H9 (cell line): Measurements from ENCODE around the gene OR52E8. TPM values are rescaled to one million over a fixed set of nuclear protein-coding genes. Genes with fewer than 3 reads are reported as not detected.

ENCODE experiments used
- DNase-seq: peaks from one replicate; pipeline ENCODE4 v3.0.0-alpha.2; 2017
- H2AFZ ChIP-seq: one replicate; pipeline ENCODE4 v1.6.1; 2013; ENCODE audit warnings: mild to moderate bottlenecking, low read length, control low read depth, moderate library complexity
- H2AK5ac ChIP-seq: 2 replicates; pipeline ENCODE4 v1.6.1; 2013; ENCODE audit warnings: low read length, control low read depth, mixed read lengths; ENCODE audit not compliant: insufficient read length
- H2BK120ac ChIP-seq: one replicate; pipeline ENCODE4 v1.6.1; 2013; ENCODE audit warnings: low read depth, mild to moderate bottlenecking, low read length, control low read depth, inconsistent platforms; ENCODE audit not compliant: poor library complexity, severe bottlenecking
- H2BK12ac ChIP-seq: 2 replicates; pipeline ENCODE4 v1.6.1; 2013; ENCODE audit warnings: low read length, control low read depth, mixed read lengths, low read depth; ENCODE audit not compliant: insufficient read length
- H2BK15ac ChIP-seq: 2 replicates; pipeline ENCODE4 v1.6.1; 2013; ENCODE audit warnings: low read depth, low read length, control low read depth
- H2BK20ac ChIP-seq: one replicate; pipeline ENCODE4 v1.6.1; 2013; ENCODE audit warnings: low read depth, mild to moderate bottlenecking, low read length, control low read depth, inconsistent platforms; ENCODE audit not compliant: poor library complexity, severe bottlenecking
- H2BK5ac ChIP-seq: 2 replicates; pipeline ENCODE4 v1.6.1; 2013; ENCODE audit warnings: low read length, control low read depth, mixed read lengths; ENCODE audit not compliant: insufficient read length
- H3K14ac ChIP-seq: 2 replicates; pipeline ENCODE4 v1.6.1; 2013; ENCODE audit warnings: low read length, control low read depth; ENCODE audit not compliant: insufficient read depth
- H3K18ac ChIP-seq: 2 replicates; pipeline ENCODE4 v1.6.1; 2013; ENCODE audit warnings: low read depth, mild to moderate bottlenecking, mixed read lengths, low read length, control low read depth; ENCODE audit not compliant: insufficient read length
- H3K23ac ChIP-seq: 2 replicates; pipeline ENCODE4 v1.6.1; 2013; ENCODE audit warnings: low read length, control low read depth, mixed read lengths, low read depth; ENCODE audit not compliant: insufficient read length
- H3K23me2 ChIP-seq: 2 replicates; pipeline ENCODE4 v1.6.1; 2013; ENCODE audit warnings: low read depth, mild to moderate bottlenecking, mixed read lengths, low read length, control low read depth; ENCODE audit not compliant: insufficient read length, poor library complexity, severe bottlenecking
- H3K27ac ChIP-seq: 2 replicates; pipeline ENCODE4 v1.5.1; 2013; ENCODE audit warnings: low read length, control low read depth, mixed read lengths, low read depth; ENCODE audit not compliant: insufficient read length
- H3K27me3 ChIP-seq: 2 replicates; pipeline ENCODE4 v1.6.1; 2013; ENCODE audit warnings: low read length, control low read depth, inconsistent platforms; ENCODE audit not compliant: insufficient read depth
- H3K4ac ChIP-seq: 2 replicates; pipeline ENCODE4 v1.6.1; 2013; ENCODE audit warnings: low read depth, mild to moderate bottlenecking, control low read depth, inconsistent platforms, low read length, moderate library complexity
- H3K4me1 ChIP-seq: 2 replicates; pipeline ENCODE4 v1.6.1; 2013; ENCODE audit warnings: low read length, control low read depth, inconsistent platforms; ENCODE audit not compliant: insufficient read depth
- H3K4me2 ChIP-seq: 2 replicates; pipeline ENCODE4 v1.6.1; 2013; ENCODE audit warnings: low read length, control low read depth, mixed read lengths; ENCODE audit not compliant: insufficient read length, insufficient read depth
- H3K56ac ChIP-seq: 2 replicates; pipeline ENCODE4 v1.6.1; 2013; ENCODE audit warnings: low read depth, mild to moderate bottlenecking, mixed read lengths, low read length, control low read depth; ENCODE audit not compliant: insufficient read length
- H3K79me1 ChIP-seq: 2 replicates; pipeline ENCODE4 v1.6.1; 2013; ENCODE audit warnings: low read depth, mild to moderate bottlenecking, moderate library complexity, low read length, control low read depth, inconsistent platforms; ENCODE audit not compliant: insufficient read depth, poor library complexity, severe bottlenecking
- H3K79me2 ChIP-seq: 2 replicates; pipeline ENCODE4 v1.6.1; 2013; ENCODE audit warnings: low read length, control low read depth, inconsistent platforms; ENCODE audit not compliant: insufficient read depth
- H3K9ac ChIP-seq: 2 replicates; pipeline ENCODE4 v1.6.1; 2013; ENCODE audit warnings: low read length, control low read depth, mixed read lengths; ENCODE audit not compliant: insufficient read length; ENCODE audit errors: extremely low read depth
- H3K9me3 ChIP-seq: one replicate; pipeline ENCODE4 v1.6.1; 2013; ENCODE audit warnings: low read depth, low read length, inconsistent platforms; ENCODE audit not compliant: control insufficient read depth
- H3T11ph ChIP-seq: one replicate; pipeline ENCODE4 v1.6.1; 2013; ENCODE audit warnings: mild to moderate bottlenecking, low read length, control low read depth, inconsistent platforms
- H4K20me1 ChIP-seq: one replicate; pipeline ENCODE4 v1.6.1; 2013; ENCODE audit not compliant: control insufficient read depth, insufficient read length, insufficient read depth
- H4K5ac ChIP-seq: 2 replicates; pipeline ENCODE4 v1.6.1; 2013; ENCODE audit warnings: low read depth, mild to moderate bottlenecking, mixed read lengths, low read length, control low read depth; ENCODE audit not compliant: insufficient read length
- H4K8ac ChIP-seq: replicated peaks from 2 replicates; pipeline ENCODE4 v1.6.1; 2013; ENCODE audit warnings: low read length, control low read depth, mixed read lengths, low read depth; ENCODE audit not compliant: insufficient read length
- H4K91ac ChIP-seq: 2 replicates; pipeline ENCODE4 v1.6.1; 2013; ENCODE audit warnings: low read depth, mild to moderate bottlenecking, moderate library complexity, mixed read lengths, low read length, control low read depth; ENCODE audit not compliant: insufficient read length
- H3K27ac Mint-ChIP-seq, 3 experiments: 2 replicates in 2 of 3; 3 replicates in 1 of 3; pipeline ENCODE4 v1.8.0; 2020 to 2021; ENCODE audit warnings: mixed read lengths in 3 of 3, mild to moderate bottlenecking in 1 of 3, moderate library complexity in 1 of 3
- H3K27me3 Mint-ChIP-seq: 2 replicates; pipeline ENCODE4 v1.8.0; 2021; ENCODE audit warnings: low read depth, mild to moderate bottlenecking, moderate library complexity, mixed read lengths
- H3K36me3 Mint-ChIP-seq, 3 experiments: 2 replicates in 2 of 3; 3 replicates in 1 of 3; pipeline ENCODE4 v1.8.0; 2020 to 2021; ENCODE audit warnings: low read depth in 3 of 3, mixed read lengths in 3 of 3; ENCODE audit not compliant: insufficient read depth in 1 of 3
- H3K4me1 Mint-ChIP-seq, 2 experiments: 2 replicates each; pipeline ENCODE4 v1.8.0; 2020; ENCODE audit warnings: mixed read lengths in 2 of 2
- H3K4me3 Mint-ChIP-seq, 2 experiments: 2 replicates in 1 of 2; 3 replicates in 1 of 2; pipeline ENCODE4 v1.8.0; 2020 to 2021; ENCODE audit warnings: mild to moderate bottlenecking in 2 of 2, mixed read lengths in 2 of 2, moderate library complexity in 1 of 2
- H3K9me3 Mint-ChIP-seq, 2 experiments: 2 replicates in 1 of 2; 3 replicates in 1 of 2; pipeline ENCODE4 v1.8.0; 2020; ENCODE audit warnings: mild to moderate bottlenecking in 2 of 2, mixed read lengths in 2 of 2, moderate library complexity in 1 of 2
- CTCF ChIP-seq: fragments of 200-600 bp; sonication (generic); conservative IDR thresholded peaks from 3 replicates; pipeline ENCODE4 v1.8.0; 2021; ENCODE audit warnings: antibody characterized with exemption, mild to moderate bottlenecking
- WGBS: extraction: QIAGEN DNeasy Blood & Tissue Kit; methylation state at CpG from one replicate; pipeline ENCODE4 v1.1.7; 2013; ENCODE audit warnings: missing lambda C conversion rate, low lambda C conversion rate, mixed read lengths; ENCODE audit not compliant: insufficient read length; ENCODE audit errors: extremely low coverage; 5-methylcytosine and 5-hydroxymethylcytosine counted together
- total RNA-seq: library from RNA; stranded (reverse); gene quantifications from 2 replicates; pipeline ENCODE4 v1.2.1, GENCODE V29; 2021

Gene OR52E8
- total RNA-seq, 1 experiment from 2014 or later = not detected

DNA sequence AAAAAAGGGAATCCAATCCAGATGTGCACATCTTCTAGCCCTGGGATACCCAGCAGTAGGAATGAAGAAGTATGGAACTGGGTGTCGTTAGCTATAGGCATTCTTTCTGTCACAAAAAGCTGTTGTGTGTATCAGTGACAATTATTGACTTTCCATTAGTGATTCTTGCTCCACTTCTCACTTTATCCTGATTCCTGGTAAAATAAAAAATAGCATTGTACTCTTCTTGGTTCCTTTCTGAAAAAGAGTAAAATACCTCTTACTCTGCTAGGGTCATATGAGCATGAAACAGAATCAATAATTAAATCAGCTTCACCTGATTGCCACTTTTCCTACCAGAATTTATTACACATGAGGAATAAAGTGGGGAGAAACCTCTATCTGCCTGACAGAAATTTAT is 15.7 kb downstream of the OR52E8 start, which contains the start of gene OR52E6:
Gene OR52E6, minus strand, starts transcription at position 101 of the 400 bp plus-strand sequence. Its CDS starts 0 bp downstream, at position 101.
- no peak within 1 kb of the TSS for H3K18ac ChIP-seq
- H4K5ac ChIP-seq = no peak within 1 kb of the TSS
- H3K14ac ChIP-seq = no peak within 1 kb of the TSS
- no peak within 1 kb of the TSS for H3K56ac ChIP-seq
- Mint-ChIP-seq H3K4me3 (no peak within 1 kb of the TSS), H3K4me1 (peaks cover 3 to 9% of the 10 kb centered on the region in 2 experiments), H3K27me3 (no peaks in the 10 kb centered on the region; the same call in 1 of the 2 replicates), H3K9me3 (no peaks in the 10 kb centered on the region; a peak in 1 of 5 replicates), H3K27ac (no peak within 1 kb of the TSS), H3K36me3 (no peaks in the 10 kb centered on the region)
- TF ChIP-seq CTCF = no peak
- no peak within 1 kb of the TSS for H2AFZ ChIP-seq
- H2BK20ac ChIP-seq = no peak within 1 kb of the TSS
- H3K23me2 ChIP-seq = no peaks in the 10 kb centered on the region
- DNase-seq = no peak
- no peak within 1 kb of the TSS for H3K23ac ChIP-seq
- no peaks in the 10 kb centered on the region for H3K9me3 ChIP-seq
- H2BK15ac ChIP-seq = no peak within 1 kb of the TSS
- H2BK5ac ChIP-seq = no peak within 1 kb of the TSS
- no peaks in the 10 kb centered on the region for H3K79me1 ChIP-seq
- H3K27ac ChIP-seq = no peak within 1 kb of the TSS
- H3K79me2 ChIP-seq = no peaks in the 10 kb centered on the region
- H2AK5ac ChIP-seq = no peak within 1 kb of the TSS
- no CpG with 5 or more reads among the region's 1 CpG for WGBS
- no peaks in the 10 kb centered on the region for H4K20me1 ChIP-seq
- H4K8ac ChIP-seq = no peak within 1 kb of the TSS
- H3T11ph ChIP-seq = no peak within 1 kb of the TSS
- H4K91ac ChIP-seq = no peak within 1 kb of the TSS
- no peak within 1 kb of the TSS for H2BK12ac ChIP-seq
- H3K9ac ChIP-seq = no peak within 1 kb of the TSS
- H3K4ac ChIP-seq = no peak within 1 kb of the TSS
- no peak within 1 kb of the TSS for H2BK120ac ChIP-seq
- H3K4me2 ChIP-seq = no peak within 1 kb of the TSS
- H3K27me3 ChIP-seq = no peaks in the 10 kb centered on the region
- no peaks in the 10 kb centered on the region for H3K4me1 ChIP-seq
